ENCODE data around the gene INA.
"Not testable (repeated sequence)": the region's sequence is repeated elsewhere in the genome, so short reads cannot be mapped to it uniquely, and the experiment has no call there.

The INA gene

GRCh38 chr10:103276896-103277712 lies at the start of gene INA:
Gene INA (plus strand): TSS chr10:103277138. CDS start chr10:103277212, 74 bp downstream.
- DNase-seq = no peak

- no peak for DNase-seq
Measured at GRCh38 chr10:103227416-103227815, 49.5 kb upstream of the INA start.

DNA sequence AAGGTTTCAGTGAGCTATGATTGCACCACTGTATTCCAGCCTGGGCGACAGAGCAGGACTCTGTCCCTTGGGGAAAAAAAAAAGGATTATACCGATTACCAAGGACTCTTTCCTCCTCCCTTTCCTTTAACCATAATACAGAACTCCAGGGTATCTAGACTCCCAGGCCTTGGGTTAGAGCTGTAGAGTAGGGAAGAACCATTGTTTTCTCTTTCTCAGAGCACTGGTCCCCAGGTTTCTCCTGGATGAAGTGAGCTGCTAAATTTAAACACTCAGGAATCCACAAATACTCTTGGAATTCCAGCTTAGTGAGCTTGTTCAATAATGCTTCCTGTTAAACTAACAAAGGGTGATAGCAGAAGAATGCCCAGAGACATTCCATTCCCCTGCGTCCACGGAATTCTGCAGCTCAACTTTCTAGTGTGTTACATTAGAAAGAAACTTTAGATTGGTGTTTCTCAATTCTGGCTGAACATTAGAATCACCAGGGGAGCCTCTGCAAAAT lies 45.8 kb upstream of the INA start:
- no peak for DNase-seq

DNA sequence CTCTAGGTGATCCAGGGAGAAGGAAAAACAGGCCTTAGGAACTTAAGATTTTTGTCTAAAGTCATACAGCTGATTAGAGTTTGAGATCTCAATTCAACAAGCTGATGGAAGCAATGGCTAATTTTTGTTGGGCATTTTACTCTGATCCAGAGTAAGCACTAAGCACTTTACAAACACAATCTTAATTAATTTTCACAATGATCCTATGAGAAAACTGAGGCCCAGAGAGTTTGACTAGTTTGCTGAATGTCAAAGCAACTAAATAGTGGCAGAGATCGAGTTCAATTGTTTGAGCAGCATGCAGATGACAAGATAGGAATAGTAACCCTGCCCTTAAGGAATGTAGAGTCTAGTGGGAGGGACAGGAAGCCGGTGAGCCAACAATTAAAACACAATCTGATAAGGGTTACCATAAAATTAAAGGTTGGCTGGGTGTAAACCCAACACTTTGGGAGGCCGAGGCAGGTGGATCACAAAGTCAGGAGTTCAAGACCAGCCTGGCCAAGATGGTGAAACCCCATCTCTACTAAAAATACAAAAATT lies 44.7 kb upstream of the INA start:
- DNase-seq = no peak

- no peak for DNase-seq
Measured at GRCh38 chr10:103232772-103233488, 44.0 kb upstream of the INA start.

- DNase-seq = no peak
Measured at GRCh38 chr10:103235775-103236174, 41.2 kb upstream of the INA start.

GRCh38 chr10:103238506-103239252 lies 38.3 kb upstream of the INA start:
- no peak for DNase-seq

DNA sequence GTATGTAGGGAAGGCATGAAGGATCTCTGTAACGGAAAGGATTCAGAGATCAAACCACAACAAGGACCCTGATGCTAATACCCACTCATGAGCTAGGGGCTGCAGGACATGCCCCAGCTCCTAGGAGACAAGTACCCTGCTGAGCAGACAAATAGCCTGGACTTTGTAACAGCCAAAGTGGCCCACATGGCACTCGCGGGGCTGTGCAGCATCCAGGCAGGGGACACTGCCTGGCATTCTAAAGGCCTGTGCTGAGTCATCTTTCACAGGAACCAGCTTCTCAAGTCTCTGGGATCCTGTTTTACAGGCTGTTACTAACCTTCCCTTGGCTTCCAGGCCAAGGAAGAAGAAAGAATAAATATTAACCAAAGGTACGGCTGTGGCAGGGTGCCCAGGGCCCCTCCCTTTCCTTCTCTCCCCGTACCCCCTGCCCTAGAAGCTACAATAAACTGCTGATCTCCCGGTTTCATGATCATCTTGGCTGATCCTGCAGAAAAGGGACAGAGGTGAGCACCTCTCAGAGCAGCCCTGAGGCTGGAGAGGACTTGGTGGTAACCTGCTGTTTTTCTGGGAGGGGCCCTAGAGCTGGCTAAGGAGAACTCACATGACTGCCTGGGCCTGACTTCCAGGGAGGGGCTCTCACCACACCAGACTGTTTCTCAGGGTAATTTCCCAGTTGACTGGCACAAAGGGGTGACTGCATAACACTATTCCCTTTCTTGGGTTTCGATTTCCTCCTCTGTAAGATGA lies 35.5 kb upstream of the INA start:
- DNase-seq = peak; percentile 19

GRCh38 chr10:103244666-103245271 lies 32.2 kb upstream of the INA start:
- peak; percentile 61 for DNase-seq

DNA sequence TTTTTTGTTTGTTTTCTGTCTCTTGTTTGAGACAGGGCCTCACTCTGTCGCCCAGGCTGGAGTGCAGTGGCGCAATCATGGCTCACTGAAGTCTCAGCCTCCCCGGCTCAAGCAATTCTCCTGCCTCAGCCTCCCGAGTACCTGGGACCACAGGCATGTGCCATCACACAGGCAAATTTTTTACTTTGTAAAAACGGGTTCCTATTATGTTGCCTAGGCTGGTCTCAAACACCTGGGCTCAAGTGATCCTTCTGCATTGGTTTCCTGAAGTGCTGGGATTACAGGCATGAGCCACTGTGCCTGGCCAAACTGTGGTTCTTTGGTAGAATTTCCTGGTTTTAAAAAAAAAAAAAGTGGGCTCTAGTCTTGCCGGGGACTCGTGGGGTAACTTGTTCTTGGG lies 31.4 kb upstream of the INA start, which contains the start of gene RPEL1:
Gene RPEL1, plus strand, starts transcription at position 301 of the 400 bp plus-strand sequence. CDS start 110 bp downstream, outside the sequence.
- not testable (repeated sequence) for DNase-seq

- no peak for DNase-seq
Measured at GRCh38 chr10:103246324-103246723, 30.6 kb upstream of the INA start.

DNA sequence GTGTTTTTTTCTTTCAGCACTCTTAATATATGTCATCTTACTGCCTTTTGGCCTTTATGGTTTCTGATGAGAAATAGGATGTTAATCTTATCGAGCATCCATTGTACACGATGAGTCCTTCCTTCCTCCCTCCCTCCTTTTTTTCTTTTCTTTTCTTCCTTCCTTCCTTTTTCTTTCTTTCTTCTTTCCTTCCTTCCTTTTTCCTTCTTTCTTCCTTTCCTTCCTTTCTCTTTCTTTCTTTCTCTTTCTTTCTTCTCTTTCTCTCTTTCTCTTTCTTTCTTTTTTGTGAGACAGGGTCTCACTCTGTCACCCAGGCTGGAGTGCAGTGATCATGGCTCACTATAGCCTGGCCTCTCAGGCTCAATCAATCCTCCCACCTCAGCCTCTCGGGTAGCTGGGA lies 22.8 kb upstream of the INA start:
- DNase-seq = no peak

DNA sequence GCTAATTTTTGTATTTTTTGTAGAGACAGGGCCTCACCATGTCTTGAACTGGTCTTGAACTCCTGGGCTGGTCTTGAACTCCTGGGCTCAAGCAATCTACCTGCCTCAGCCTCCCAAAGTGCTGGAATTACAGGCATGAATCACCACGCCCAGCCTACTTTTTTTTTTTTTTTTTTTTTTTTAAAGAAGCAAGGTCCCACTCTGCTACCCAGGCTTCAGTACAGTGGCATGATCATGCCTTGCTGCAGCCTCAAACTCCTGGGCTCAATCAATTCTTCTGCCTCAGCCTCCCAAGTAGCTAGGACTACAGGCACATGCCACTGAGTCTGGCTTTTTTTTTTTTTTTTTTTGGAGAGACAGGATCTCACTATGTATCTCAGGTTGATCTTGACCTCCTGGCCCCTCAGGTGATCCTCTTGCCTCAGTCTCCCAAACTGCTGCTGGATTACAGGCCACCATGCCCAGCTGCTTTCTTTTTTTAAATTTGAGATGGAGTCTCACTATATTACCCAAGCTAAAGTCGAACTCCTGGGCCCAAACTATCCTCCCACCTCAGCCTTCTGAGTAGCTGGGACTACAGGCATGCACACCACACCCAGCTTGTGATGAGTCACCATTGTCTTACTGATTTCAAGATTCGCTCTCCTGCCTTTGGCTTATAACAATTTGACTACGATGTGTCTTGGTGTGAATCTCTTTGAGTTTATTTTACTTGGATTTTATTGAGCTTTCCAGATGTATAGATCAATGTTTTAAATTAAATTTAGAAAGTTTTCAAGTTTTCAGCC lies 22.2 kb upstream of the INA start:
- DNase-seq = no peak

DNA sequence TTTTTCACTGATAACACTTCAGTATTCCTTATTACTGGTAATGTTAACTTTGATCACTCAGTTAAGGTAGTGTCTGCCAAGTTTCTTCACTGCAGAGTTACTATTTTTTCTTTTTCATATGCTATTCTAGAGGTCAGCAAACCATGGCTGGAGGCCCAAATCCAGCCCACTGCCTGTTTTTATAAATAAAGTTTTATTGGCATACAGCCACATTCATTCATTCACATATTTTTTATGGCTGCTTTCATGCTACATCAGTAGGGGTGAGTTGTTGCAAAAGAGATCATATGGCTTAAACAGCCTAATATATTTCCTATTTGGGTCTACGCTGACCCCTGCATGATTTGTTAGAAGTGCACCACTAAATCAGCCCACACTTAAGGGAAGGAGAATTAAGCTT lies 20.3 kb upstream of the INA start:
- no peak for DNase-seq

DNA sequence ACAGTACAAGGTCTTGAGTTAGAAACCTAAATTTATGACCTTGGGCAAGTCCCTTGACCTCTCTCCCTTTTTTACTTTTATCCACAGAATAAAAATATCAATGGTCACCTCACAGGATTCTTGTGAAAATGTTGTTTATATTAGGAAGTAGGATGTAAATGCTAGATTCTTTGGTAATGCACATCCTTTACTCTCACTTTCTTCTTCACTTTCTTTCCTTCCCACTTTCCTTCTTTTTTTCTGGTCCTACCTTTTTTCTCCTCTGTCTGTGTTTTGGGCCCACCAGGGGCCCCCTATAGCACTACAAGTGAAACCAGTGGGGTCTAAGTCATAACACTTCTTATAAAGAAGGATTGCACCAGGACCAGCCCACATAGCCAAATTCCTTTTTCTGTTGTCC lies 19.1 kb upstream of the INA start:
- no peak for DNase-seq

GRCh38 chr10:103258928-103259327 lies 18.0 kb upstream of the INA start:
- DNase-seq = not testable (repeated sequence)

DNA sequence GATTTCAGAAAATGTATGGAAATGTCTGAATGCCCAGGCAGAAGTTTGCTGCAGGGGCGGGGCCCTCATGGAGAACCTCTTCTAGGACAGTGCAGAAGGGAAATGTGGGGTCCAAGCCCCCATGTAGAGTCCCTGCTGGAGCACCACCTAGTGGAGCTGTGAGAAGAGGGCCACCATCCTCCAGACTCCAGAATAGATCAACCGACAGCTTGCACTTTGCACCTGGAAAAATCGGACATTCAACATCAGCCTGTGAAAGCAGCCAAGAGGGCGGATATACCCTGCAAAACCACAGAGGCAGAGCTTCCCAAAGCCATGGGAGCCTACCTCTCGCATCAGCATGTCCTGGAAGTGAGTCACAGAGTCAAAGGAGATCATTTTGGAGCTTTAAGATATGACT lies 16.9 kb upstream of the INA start:
- DNase-seq = no peak

- no peak for DNase-seq
Measured at GRCh38 chr10:103262229-103262628, 14.7 kb upstream of the INA start.

GRCh38 chr10:103265717-103266329 lies 11.1 kb upstream of the INA start:
- no peak for DNase-seq

DNA sequence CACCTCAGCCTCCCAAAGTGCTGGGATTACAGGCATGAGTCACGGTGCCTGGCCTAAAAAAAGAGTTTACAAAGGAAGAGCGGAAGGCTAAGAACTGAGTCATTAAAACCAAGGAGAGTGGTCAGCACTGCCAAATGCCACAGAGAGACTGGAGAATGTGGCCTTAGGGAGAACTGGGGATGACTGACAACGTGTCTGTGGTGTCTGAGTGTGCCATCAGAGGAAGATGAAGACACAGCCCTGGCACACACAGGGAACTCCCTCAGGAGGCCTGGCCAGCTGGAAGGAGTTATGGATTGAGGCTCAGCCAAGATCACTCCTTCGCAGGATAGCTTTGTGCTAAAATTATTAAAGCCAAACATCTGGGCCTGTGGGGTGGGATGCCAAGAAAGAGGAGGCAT lies 3.9 kb upstream of the INA start:
- no peak for DNase-seq
